CD4-positive, alpha-beta T cell treated with Interferon gamma for 1 hour (primary cell): ENCODE data around the gene ACTR3C.
"Not testable (repeated sequence)": the region's sequence is repeated elsewhere in the genome, so short reads cannot be mapped to it uniquely, and the experiment has no call there.

Experiments
- DNase-seq: peaks from one replicate; pipeline ENCODE4 v3.0.0-alpha.2; 2020

The ACTR3C gene

DNA sequence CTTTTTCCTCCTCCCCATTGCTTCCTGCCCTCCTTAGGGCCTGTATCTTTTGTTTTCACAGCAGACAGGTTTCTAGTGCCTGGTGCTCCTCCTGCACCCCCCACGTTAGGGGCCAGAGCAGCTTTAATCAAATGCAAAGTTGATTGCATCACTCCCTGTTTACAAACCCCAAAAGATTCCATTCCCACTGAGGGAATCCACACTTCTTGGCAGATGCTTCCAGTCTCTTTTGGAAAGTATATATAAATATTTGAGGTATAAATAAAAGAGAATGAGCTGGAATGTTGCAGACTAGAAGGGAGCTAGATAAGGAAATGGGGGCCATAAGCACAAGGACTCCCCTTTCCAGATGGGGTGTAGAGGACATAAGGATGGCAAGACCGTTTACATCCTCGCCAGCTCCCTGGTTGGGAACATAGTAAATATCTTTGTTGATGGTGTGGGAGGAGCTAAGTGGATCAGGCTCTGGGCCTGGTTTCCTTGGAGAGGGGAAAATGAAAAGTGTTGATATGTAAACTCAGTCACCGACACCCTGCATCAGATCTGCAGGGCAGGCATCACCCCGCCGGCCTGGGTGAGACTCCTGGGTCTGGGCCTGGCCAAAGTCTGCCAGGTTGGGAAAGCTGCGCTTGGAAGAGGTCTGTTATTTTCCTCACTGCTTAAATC is 11.9 kb upstream of the ACTR3C start:
- DNase-seq = no peak

DNA sequence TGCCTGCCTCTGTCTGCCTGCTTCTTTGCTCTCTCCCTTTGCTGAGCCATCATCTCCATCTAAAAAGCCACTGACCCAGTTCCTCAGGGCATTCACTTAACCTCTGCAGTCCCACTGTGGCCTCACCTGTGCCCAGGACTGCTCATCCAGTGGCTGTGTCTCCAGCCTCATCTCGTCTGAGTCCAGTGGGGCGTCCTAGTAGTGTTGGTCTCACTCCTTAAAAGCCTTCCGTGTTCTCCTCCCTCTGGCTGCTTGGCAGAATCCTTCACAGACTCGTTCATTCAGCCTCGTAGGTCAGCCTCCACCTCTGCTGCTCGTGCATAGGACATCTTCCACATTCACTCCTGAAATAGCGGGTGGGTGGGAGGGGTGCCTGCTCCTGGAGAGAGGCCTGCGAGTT is 10.8 kb upstream of the ACTR3C start:
- no peak for DNase-seq

- DNase-seq = no peak
Measured at GRCh38 chr7:150333659-150334058, 10.3 kb upstream of the ACTR3C start.

DNA sequence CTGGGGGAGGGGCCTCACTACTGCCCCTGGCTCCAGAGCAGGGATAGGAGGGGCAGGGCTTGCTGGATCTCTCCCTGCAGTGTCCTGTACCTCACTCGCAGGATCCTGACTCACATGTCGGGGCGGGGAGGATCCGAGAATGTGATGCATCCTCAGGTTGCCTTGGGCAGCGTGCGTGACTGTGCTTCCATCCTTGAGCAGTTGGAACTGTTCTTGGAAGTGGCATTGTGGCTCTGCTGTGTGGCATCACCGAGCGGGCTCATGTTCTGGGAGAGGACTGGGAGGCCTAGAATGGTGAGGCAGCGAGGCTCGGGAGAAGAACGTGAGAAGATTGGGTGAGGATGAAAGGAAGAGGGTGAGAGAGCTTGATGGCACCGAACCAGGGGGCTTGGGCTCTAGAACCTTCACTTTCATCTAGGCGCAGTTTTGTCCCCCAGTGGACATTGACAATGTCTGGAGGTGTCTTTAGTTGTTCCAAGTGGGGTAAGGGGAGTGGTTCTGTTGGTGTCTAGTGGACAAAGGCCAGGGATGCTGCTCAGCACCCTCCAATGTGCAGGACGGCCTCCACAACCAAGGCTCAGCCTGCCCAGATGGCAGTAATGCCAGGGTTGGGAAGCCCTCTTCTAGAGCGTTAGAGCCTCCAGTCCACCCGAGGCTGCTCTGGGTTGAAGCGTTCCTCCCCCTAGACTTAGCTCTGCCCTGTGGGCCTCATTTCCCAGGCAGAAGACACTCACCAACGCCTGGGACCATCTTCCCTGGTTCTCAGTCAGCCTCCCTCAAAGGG is 9.7 kb upstream of the ACTR3C start:
- DNase-seq = no peak

- no peak for DNase-seq
Measured at GRCh38 chr7:150330211-150330885, 7.0 kb upstream of the ACTR3C start.

DNA sequence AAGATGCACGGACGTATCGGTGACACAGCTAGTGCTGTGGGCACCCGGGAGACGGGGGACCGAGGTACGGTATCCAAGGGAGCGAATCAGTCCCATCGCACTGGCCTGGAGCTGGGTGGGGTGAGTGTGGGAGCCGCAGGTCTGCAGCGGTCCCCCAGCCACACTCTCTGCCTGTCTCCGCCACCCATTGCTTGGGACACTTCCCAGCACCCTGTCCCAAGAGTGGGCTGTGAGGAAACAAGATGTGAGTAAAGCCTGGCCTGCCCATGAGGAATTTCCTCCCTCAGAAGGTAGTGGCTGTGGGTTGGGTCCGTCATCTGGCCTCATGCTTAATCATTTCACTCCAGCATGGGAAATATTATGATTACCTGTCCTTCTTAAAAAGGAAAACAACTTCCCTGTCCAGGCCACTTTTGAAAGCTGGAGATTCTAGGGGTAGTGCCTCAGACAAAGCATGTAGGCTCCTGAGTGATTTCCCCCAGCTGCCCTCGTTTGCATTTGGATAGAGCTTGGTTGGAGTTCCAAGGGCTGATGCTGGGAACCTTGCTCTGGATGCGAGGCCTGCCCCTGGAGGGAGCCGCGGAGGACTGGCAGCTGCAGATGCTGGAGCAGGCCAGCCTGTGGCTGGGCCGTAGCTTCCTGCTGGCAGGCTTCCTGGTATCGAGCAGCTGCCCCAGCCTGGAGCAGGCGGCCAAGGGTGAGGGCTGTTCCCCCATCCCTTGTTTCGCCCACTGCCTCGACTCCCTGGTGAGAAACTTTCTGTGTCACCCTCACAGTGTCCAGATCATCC is 6.2 kb upstream of the ACTR3C start:
- no peak for DNase-seq

- DNase-seq = no peak
Measured at GRCh38 chr7:150327308-150327707, 4.0 kb upstream of the ACTR3C start.

GRCh38 chr7:150326657-150327268 is 3.4 kb upstream of the ACTR3C start:
- DNase-seq = no peak

- DNase-seq = no peak
Measured at GRCh38 chr7:150325901-150326300, 2.6 kb upstream of the ACTR3C start.

GRCh38 chr7:150325110-150325611 is 1.8 kb upstream of the ACTR3C start:
- DNase-seq = peak; percentile 29

DNA sequence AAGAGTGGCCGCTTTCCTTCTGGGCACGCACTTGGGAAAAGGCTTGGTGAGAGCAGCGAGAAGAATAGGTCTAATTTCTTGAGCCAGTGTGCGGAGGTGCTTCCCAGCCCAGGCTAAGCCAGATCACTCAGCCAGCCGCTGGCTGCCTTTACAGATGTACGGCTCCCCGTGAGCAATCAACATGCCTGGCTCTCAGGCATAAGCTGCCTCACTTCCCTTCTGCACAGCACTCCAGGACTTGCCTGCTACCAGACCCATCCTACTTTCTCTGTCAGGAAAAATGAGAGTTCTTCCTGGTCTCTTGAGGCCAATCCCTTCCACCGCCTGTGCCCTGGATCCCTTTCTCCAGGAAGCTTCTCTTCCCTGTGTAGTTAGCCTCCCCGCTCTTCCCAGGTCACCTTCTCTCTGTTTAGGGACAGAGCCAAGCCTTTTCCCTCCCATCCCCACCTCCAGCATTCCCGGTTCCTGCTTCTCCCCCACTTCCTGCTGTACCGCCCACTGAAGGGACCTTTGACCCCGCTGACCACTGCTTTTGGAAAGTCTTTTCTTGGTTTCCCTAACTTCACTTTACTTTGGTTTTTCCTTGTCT is 1.1 kb upstream of the ACTR3C start:
- no peak for DNase-seq

- DNase-seq = no peak
Measured at GRCh38 chr7:150323682-150324372, 482 bp upstream of the ACTR3C start.

DNA sequence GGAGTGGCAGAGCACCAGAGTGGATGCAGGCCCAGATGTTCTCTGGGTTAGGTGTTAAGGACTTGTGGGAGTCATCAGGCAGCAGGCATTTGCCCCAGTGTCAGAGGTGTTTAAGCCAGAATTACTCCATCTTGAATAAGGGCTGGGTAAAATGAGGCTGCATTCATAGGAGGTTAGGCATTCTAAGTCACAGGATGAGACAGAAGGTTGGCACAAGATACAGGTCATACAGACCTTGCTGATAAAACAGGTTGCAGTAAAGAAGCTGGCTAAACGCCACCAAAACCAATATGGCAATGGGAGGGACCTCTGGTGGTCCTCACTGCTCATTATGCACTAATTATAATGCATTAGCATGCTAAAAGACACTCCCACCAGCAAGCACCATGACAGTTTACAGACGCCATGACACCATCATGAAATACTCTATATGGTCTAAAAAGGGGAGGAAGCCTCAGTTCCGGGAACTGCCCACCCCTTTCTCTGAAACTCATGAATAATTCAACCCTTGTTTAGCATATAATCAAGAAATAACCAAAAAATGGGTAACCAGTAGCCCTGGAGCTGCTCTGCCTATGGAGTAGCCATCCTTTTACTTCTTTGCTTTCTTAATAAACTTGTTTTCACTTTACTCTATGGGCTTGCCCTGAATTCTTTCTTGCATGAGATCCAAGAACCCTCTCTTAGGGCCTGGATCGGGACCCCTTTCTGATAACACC is 1.1 kb downstream of the ACTR3C start:
- peak; percentile 56 for DNase-seq

DNA sequence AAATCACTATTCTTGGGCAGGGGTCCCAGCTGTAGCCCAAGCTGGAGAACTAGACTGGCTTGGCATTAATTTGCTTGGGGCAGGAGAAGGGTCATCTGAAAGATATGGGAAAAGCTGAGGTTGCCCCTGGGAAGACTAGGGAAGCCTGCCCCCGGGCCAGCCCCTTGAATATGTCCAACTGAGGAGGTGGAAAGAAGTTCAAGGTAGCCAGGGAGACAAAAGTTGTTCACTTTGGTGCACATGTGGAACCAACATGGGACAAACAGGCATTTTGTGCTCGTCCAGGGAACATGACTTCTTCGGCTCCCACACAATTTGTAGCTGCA is 1.6 kb downstream of the ACTR3C start:
- no peak for DNase-seq

- no peak for DNase-seq
Measured at GRCh38 chr7:150317748-150318444, 5.4 kb downstream of the ACTR3C start.

DNA sequence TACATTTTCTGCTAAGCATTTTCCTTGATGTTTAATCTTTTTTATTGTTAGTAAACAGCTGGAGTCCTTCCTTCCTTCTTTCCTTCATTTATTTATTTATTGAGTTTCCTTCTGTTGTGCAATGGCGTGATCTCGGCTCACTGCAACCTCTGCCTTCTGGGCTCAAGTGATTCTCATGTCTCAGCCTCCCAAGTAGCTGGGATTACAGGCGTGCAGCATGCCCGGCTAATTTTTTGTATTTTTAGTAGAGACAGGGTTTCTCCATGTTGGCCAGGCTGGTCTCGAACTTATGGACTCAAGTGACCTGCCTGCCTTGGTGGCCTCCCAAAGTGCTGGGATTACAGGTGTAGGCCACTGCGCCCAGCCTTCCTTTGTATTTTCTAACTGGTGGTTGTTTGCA is 6.4 kb downstream of the ACTR3C start:
- DNase-seq = not testable (repeated sequence)

DNA sequence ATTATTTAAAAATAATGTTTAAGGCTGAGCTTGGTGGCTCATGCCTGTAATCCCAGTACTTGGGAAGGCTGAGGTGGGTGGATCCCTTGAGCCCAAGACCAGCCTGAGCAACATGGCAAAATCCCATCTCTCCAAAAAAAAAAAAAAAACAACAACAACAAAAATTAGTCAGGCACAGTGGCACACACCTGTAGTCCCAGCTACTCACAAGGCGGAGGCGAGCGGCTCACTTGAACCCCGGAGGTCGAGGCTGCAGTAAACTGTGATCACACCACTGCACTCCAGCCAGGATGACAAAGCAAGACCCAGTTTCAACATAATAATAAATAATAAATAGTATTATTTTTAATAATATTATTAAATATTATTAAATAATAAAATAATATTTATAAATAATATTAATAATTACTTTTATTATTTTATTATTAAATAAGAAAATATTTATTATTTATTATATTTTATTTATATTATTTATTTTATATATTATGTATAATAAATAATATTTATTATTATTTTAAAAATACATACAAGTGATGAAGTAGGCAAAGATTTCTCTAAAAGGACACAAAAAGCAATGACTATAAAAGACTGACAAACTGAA is 8.6 kb downstream of the ACTR3C start:
- no peak for DNase-seq

DNA sequence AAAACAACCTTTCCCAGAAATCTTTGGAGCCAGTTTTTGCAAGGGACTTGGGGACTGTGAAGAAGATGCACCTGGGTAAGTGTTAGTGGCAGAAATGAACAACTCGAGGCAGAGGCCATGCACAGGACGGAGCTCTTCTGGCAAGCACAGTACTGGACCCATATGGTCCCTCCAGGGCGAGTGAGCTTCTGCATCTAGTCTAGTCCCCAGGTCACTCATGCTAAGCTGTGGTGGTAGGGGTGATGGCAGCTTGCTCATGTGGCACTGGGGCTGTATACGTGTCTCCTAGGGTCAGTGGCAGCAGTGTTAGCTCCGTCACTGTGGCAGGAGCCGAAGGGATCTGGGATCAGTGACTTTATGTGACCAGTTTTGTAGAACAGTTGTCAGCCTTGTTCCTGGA is 9.5 kb downstream of the ACTR3C start:
- no peak for DNase-seq

- no peak for DNase-seq
Measured at GRCh38 chr7:150313367-150313809, 10.0 kb downstream of the ACTR3C start.
